ENCODE data around the gene CYP4F11. TPM values are rescaled to one million over a fixed set of nuclear protein-coding genes. Genes with fewer than 3 reads are reported as not detected.
"Not testable (repeated sequence)": the region's sequence is repeated elsewhere in the genome, so short reads cannot be mapped to it uniquely, and the experiment has no call there.

CYP4F11 gene
- total RNA-seq, 1 donor: not detected

GRCh38 chr19:15905026-15905425 lies 29.3 kb downstream of the CYP4F11 start:
- TF ChIP-seq CTCF (IDR thresholded peaks at IDR 0.05; ENCODE audit: insufficient read depth, low read depth, low read length): no peak
- H3K4me3 ChIP-seq (ENCODE audit: low read depth, low read length): no peak overlapping the region
- no peak for DNase-seq (ENCODE audit: low read depth)

- H3K4me3 ChIP-seq (ENCODE audit: low read depth, low read length); DNase-seq (ENCODE audit: low read depth): not testable (repeated sequence)
Measured at GRCh38 chr19:15902898-15903297, 31.4 kb downstream of the CYP4F11 start.

GRCh38 chr19:15902254-15902653 lies 32.1 kb downstream of the CYP4F11 start:
- no peak for DNase-seq (ENCODE audit: low read depth)
- TF ChIP-seq CTCF (IDR thresholded peaks at IDR 0.05; ENCODE audit: insufficient read depth, low read depth, low read length): no peak
- no peak overlapping the region for H3K4me3 ChIP-seq (ENCODE audit: low read depth, low read length)

GRCh38 chr19:15900504-15900903 lies 33.8 kb downstream of the CYP4F11 start:
- no peak for TF ChIP-seq CTCF (IDR thresholded peaks at IDR 0.05; ENCODE audit: insufficient read depth, low read depth, low read length)
- no peak for DNase-seq (ENCODE audit: low read depth)
- no peak overlapping the region for H3K4me3 ChIP-seq (ENCODE audit: low read depth, low read length)

GRCh38 chr19:15900032-15900431 lies 34.3 kb downstream of the CYP4F11 start:
- not testable (repeated sequence) for DNase-seq (ENCODE audit: low read depth); H3K4me3 ChIP-seq (ENCODE audit: low read depth, low read length)

GRCh38 chr19:15899561-15899960 lies 34.8 kb downstream of the CYP4F11 start:
- not testable (repeated sequence) for H3K4me3 ChIP-seq (ENCODE audit: low read depth, low read length); DNase-seq (ENCODE audit: low read depth)

- DNase-seq (ENCODE audit: low read depth): no peak
- no peak within 1 kb of the TSS for H3K4me3 ChIP-seq (ENCODE audit: low read depth, low read length)
- TF ChIP-seq CTCF (IDR thresholded peaks at IDR 0.05; ENCODE audit: insufficient read depth, low read depth, low read length): no peak
Measured at GRCh38 chr19:15897738-15898276, 36.5 kb downstream of the CYP4F11 start, which contains the start of gene CYP4F2. Gene CYP4F2 (minus strand): TSS chr19:15898074. CDS start chr19:15897611, 463 bp downstream.

GRCh38 chr19:15897026-15897737 lies 37.1 kb downstream of the CYP4F11 start:
- H3K4me3 ChIP-seq (ENCODE audit: low read depth, low read length): no peak overlapping the region
- no peak for TF ChIP-seq CTCF (IDR thresholded peaks at IDR 0.05; ENCODE audit: insufficient read depth, low read depth, low read length)
- no peak for DNase-seq (ENCODE audit: low read depth)

All from fibroblast of villous mesenchyme (primary cell).